ENCODE measurements around the gene EPHX1.
"Not testable (repeated sequence)": the region's sequence is repeated elsewhere in the genome, so short reads cannot be mapped to it uniquely, and the experiment has no call there.

The EPHX1 gene

DNA sequence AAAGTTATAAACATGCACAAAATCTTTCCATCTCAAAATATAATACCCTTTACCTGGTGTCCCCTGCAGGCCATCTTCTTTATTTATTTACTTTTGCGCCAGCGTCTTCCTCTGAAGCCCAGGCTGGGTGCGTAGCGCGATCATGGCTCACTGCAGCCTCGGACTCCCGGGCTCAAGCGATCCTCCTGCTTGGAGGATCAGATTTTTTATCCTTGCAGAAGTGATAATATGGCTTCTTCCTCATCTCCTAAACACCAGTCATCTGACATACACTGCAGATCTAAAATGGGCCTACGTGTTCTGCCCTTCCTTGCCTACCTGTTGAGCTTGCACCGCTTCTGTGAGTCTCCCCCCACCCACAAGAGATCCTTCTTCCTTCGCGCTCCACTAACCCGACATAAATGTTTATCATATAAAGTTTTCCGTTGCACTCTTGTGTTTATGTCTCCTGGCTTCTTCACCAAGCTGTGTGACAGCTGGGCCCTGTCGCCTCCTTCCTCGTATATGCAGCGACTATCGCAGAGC lies 32.8 kb upstream of the EPHX1 start:
- DNase-seq (ENCODE audit: low spot score) (no peak), FAIRE-seq (no peak)

- FAIRE-seq (peak; percentile 98), DNase-seq (ENCODE audit: low spot score) (peak; percentile 99)
These were observed 32.2 kb upstream of the EPHX1 start, which contains the start of gene SRP9 for GRCh38 chr1:225777583-225778336. Gene SRP9 (plus strand): TSS chr1:225777826. CDS start chr1:225777941, 115 bp downstream.

- DNase-seq (ENCODE audit: low spot score), result no peak
- no peak for FAIRE-seq
These were observed 31.6 kb upstream of the EPHX1 start for GRCh38 chr1:225778337-225778669.

DNA sequence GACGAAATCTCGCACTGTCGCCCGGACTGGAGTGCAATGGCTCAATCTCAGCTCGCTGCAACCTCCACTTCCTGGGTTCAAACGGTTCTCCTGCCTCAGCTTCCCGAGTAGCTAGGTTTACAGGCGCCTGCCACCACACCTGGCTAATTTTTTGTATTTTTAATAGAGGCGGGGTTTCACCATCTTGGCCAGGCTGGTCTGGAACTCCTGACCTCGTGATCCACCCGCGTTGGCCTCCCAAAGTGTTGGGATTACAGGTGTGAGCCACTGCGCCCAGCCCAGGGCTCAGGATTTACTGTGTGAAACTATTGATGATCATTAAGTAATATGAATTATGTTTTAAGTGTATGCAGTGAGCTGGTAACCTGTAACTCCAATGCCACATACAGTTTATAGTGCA lies 30.8 kb upstream of the EPHX1 start:
- DNase-seq (ENCODE audit: low spot score); FAIRE-seq: not testable (repeated sequence)

DNA sequence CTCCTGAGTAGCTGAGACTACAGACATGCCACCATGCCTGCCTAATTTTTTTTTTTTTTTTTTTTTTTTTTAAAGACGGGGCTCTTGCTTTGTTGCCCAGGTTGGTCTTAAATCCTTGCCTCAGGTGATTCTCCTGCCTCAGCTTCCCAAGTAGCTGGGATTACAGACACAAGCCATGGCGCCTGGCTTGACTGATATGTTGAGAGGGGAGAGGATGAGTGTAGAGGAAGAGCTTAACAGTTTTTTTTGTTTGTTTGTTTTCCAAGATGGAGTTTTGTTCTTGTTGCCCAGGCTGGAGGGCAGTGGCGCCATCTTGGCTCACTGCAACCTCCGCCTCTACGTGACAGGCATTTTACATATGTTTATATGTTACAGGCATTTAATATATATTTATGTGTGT lies 29.8 kb upstream of the EPHX1 start:
- no peak for FAIRE-seq

GRCh38 chr1:225780630-225781029 lies 29.3 kb upstream of the EPHX1 start:
- no peak for DNase-seq (ENCODE audit: low spot score)
- no peak for FAIRE-seq

More for the DNA sequence above, 29.8 kb upstream of the EPHX1 start:
- no peak for DNase-seq (ENCODE audit: low spot score)

- not testable (repeated sequence) for DNase-seq (ENCODE audit: low spot score); FAIRE-seq
These were observed 20.8 kb upstream of the EPHX1 start for GRCh38 chr1:225789142-225789541.

DNA sequence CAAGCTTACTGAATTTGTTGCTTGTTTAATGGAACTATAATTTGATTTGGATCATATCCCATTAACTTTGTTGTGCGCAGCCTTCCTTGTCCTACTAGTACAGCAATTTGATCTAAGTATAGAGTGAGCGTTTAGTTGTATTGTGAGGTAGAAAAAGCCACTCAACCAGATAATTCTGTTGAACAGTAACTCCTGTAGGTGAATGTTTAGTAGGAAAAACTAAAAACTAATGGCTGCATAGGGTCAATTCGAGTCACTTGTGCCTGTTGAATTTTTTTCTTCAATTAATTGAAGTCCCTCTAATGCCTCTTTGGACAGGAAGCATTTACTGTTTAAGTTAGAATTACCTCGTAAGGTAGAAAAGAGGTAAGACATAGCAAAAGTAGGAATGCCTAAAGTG lies 15.0 kb upstream of the EPHX1 start:
- no peak for FAIRE-seq
- DNase-seq (ENCODE audit: low spot score), result no peak

DNA sequence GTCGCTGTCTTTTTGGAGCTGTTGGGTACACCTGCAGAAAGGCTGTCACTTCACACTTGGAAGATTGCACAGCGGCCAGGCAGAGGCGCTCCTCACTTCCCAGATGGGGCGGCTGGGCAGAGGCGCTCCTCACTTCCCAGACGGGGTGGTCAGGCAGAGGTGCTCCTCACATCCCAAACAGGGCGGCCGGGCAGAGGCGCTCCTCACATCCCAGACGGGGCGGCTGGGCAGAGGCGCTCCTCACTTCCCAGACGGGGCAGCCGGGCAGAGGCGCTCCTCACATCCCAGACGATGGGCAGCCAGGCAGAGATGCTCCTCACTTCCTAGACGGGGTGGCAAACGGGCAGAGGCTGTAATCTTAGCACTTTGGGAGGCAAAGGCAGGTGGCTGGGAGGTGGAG lies 13.8 kb upstream of the EPHX1 start:
- not testable (repeated sequence) for FAIRE-seq; DNase-seq (ENCODE audit: low spot score)

- DNase-seq (ENCODE audit: low spot score); FAIRE-seq: not testable (repeated sequence)
These were observed 8.8 kb upstream of the EPHX1 start for GRCh38 chr1:225801146-225801545.

DNA sequence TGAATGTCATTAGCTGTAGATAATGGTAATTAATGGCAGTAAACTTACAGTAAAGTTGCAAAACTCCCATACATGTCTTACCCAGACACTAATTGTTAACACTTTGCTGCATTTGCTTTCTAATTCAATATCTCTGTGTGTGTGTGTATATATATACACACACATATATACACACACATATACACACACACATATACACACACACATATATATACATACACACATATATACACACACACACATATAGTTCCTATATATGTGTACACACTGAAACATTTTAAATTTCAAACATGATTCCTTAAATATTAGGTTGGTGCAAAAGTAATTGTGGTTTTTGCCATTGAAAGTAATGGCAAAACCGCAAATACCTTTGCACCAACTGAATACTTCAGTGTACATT lies 3.7 kb upstream of the EPHX1 start:
- FAIRE-seq, result no peak
- DNase-seq (ENCODE audit: low spot score), result no peak

- FAIRE-seq; DNase-seq (ENCODE audit: low spot score): not testable (repeated sequence)
These were observed 3.2 kb upstream of the EPHX1 start for GRCh38 chr1:225806736-225807135.

- FAIRE-seq (no peak), DNase-seq (ENCODE audit: low spot score) (no peak)
These were observed 1.8 kb upstream of the EPHX1 start for GRCh38 chr1:225808136-225808535.

DNA sequence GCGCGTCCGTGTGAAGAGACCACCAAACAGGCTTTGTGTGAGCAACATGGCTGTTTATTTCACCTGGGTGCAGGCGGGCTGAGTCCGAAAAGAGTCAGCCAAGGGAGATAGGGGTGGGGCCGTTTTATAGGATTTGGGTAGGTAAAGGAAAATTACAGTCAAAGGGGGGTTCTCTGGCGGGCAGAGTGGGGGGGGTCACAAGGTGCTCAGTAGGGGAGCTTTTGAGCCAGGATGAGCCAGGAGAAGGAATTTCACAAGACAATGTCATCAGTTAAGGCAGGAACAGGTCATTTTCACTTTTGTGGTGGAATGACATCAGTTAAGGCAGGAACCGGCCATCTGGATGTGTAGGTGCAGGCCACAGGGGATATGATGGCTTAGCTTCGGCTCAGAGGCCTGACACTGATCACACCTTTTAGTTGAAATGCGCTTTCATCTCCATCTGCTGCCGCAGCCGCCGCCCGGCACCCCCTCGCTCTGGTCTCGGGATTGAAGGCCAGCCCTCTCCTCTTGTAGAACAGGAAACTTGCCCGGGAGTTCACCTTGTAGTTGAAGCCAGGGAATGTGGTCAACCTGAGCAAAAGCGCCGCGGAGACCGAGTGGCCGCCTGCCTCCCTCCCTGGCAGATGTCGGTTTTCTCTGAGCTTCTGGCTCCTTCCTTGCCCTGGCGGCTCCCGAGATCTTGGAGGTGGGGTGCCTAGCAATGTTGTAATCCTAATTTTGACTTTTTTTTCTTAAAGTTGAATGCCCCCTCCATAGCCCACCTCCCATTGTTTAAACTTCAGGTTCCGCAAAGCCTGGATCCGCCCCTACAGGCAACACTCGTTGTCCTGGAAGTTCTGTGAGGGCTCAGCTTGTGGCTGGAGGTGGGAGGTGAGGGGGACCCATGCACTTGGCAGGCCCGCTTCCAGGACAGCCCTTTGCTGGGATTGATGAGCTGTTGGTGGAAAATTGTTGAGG lies 935 bp downstream of the EPHX1 start:
- peak; percentile 25 for DNase-seq (ENCODE audit: low spot score)
- not testable (repeated sequence) for FAIRE-seq

- FAIRE-seq (no peak), DNase-seq (ENCODE audit: low spot score) (no peak)
These were observed 1.9 kb downstream of the EPHX1 start for GRCh38 chr1:225811622-225812487.

DNA sequence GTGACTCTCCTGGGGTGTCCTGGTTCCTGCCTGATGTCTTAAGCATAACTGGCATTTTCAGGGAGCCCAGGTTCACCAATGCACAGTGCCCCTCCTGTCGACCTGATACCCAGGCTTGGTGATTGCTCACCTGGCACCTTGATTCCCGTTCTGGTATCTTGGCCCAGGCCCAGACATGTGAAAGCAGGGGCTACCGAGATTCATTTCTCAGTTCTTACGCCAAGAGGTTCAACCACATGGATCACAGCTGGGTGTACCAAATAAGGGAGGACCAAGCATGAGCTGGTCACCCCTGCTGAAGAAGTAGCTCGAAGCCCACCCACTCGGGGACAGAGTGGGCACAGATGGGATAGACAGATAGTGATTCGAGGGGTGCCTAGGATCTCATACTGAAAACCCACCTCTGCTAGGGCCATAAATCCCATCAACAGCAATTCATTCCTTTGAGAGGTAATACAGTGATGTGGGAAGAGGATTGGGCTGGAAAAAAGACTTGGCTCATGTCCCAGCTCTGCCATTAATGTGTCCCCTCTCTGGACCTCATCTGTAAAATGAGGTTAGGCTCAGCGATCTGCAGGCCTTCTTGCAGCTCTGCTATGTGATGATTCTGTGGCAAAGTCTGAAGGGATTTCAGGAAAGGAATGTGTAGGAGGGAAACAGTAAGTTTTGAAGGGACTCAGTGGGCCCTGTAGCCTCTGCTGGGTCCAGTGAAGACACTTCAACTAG lies 2.7 kb downstream of the EPHX1 start:
- FAIRE-seq (no peak), DNase-seq (ENCODE audit: low spot score) (no peak)

DNA sequence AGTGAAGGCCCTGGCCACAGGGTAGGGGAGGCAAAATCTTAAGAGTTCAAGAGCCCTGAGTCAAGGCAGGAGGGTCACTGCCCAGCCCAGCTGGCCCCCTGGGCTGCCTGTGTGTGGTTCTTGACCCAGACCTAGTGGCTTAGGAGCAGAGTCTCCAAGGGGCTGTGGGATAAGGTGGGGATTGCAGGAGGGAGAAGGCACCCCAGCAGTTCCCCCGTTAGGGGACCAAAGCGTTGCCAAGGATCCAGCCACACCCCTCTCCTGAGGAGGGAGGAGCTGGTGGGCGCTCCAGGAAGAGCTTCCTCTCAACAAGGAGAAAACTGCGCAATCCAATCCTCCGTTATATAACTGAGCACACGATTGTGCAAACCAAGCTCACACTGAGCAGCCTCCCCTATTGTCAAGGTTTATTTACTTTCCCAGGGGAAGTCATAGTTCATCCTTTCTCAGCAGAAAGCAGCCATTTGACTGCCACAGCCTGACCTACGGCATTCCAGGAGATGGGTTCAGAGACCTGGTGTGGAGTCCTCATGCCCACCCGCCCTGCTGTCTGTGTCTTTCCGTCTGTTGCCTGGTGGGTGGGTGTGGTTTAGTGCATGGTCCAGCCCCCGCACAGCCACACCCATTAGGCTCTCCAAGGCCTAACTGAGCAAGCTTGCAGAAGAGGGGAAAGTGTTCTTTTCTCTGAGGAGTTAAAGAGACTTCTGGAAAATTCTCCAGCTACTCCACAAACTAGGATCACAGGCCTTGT lies 3.5 kb downstream of the EPHX1 start:
- FAIRE-seq, result no peak
- no peak for DNase-seq (ENCODE audit: low spot score)

GRCh38 chr1:225814381-225814780 lies 4.5 kb downstream of the EPHX1 start:
- no peak for FAIRE-seq
- no peak for DNase-seq (ENCODE audit: low spot score)

- not testable (repeated sequence) for DNase-seq (ENCODE audit: low spot score); FAIRE-seq
These were observed 5.2 kb downstream of the EPHX1 start for GRCh38 chr1:225815090-225815489.

Measured in urothelium cell line (cell line).